ENCODE data around the gene MYRF.

- no peak for TF ChIP-seq MEIS2 (IDR thresholded peaks at IDR 0.05; ENCODE audit: partially characterized antibody)
- no peak for TF ChIP-seq CEBPZ (IDR thresholded peaks at IDR 0.05; ENCODE audit: borderline replicate concordance, low read depth, low read length)
- TF ChIP-seq ZFX (CRISPR knock-in tag; IDR thresholded peaks at IDR 0.05): no peak
- no peak for TF ChIP-seq RAD51 (IDR thresholded peaks at IDR 0.05; ENCODE audit: borderline replicate concordance, low read depth)
- no peak for TF ChIP-seq FOXK2 (conservative IDR thresholded peaks at IDR 0.05 in 1 of 2, IDR thresholded peaks at IDR 0.05 in 1 of 2; ENCODE audit: low read depth in 2 of 2)
- no peak for TF ChIP-seq ELK1 (CRISPR knock-in tag; IDR thresholded peaks at IDR 0.05)
- TF ChIP-seq ZNF274 (IDR thresholded peaks at IDR 0.05; ENCODE audit: borderline replicate concordance, low read depth, low read length): no peak
- no peak for TF ChIP-seq TAF7 (tag; IDR thresholded peaks at IDR 0.05)
These were observed 22.7 kb downstream of the MYRF start for GRCh38 chr11:61775106-61775505.

Measured in K562 (cell line).